ENCODE data around the gene PTPN2.
"Not testable (repeated sequence)": the region's sequence is repeated elsewhere in the genome, so short reads cannot be mapped to it uniquely, and the experiment has no call there.

Gene PTPN2

DNA sequence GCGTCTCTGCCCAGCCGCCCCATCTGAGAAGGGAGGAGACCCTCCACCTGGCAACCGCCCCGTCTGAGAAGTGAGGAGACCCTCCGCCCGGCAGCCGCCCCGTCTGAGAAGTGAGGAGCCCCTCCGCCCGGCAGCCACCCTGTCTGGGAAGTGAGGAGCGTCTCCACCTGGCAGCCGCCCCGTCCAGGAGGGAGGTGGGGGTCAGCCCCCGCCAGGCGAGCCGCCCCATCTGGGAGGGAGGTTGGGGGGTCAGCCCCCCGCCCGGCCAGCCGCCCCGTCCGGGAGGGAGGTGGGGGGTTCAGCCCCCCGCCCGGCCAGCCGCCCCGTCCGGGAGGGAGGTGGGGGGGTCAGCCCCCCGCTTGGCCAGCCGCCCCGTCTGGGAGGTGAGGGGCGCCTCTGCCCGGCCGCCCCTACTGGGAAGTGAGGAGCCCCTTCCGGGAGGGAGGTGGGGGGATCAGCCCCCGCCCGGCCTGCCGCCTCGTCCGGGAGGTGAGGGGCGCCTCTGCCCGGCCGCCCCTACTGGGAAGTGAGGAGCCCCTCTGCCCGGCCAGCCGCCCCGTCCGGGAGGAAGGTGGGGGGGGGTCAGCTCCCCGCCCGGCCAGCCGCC lies 10.0 kb downstream of the PTPN2 start:
- H3K27ac ChIP-seq (ENCODE audit: extremely low read depth, low read depth, low read length); H3K36me3 ChIP-seq (ENCODE audit: control insufficient read depth in 2 of 2, insufficient read depth in 1 of 2, low read length in 2 of 2); H3K4me1 ChIP-seq (ENCODE audit: control insufficient read depth, insufficient read depth, low read length); POLR2A ChIA-PET; H3K9me3 ChIP-seq (ENCODE audit: control insufficient read depth, insufficient read depth, low read depth, low read length); H3K4me3 ChIP-seq (ENCODE audit: low read depth, low read length): not testable (repeated sequence)
- CTCF ChIA-PET, result interaction anchor here (0.6 kb wide), 1 partner anchor 71 kb away, joined by 3 read pairs; no protein-coding TSS in a partner anchor

DNA sequence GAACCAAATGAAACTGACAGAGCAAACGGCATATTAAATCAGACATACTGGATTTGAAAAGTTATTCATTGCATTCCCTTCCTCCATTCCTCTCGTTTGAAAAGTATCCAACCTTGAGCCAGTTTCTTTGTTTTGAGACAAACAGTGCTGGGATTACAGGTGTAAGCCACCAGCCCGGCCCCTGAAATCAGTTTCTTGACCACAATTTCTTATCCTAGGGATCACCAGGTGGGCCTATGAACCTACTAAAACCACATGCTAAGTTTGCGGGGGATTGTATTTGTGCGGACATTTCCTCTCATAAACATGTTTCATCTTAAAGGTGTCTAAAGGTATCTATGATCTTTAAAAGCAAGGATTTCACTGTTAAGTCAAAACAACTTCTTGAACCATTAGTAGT lies 11.6 kb downstream of the PTPN2 start:
- Histone ChIP-seq H3K27ac (ENCODE audit: extremely low read depth, low read depth, low read length) (no peak overlapping the region), H3K4me3 (ENCODE audit: low read depth, low read length) (no peak overlapping the region), H3K36me3 (ENCODE audit: control insufficient read depth in 2 of 2, insufficient read depth in 1 of 2, low read length in 2 of 2) (no peaks in the 10 kb centered on the region), H3K9me3 (ENCODE audit: control insufficient read depth, insufficient read depth, low read depth, low read length) (no peaks in the 10 kb centered on the region), H3K4me1 (ENCODE audit: control insufficient read depth, insufficient read depth, low read length) (peaks cover 4% of the 10 kb centered on the region)
- ChIA-PET POLR2A (interaction anchor here (2.1 kb wide), 1 partner anchor 12 kb away, joined by 6 read pairs; the partner anchor contains the start of gene PTPN2), CTCF (interaction anchor here (1.2 to 1.6 kb wide), 2 partner anchors 9 to 67 kb away, joined by 3 read pairs; no protein-coding TSS in a partner anchor)
- TF ChIP-seq SCRT1 (tag by site-specific recombination; IDR thresholded peaks at IDR 0.05; ENCODE audit: borderline replicate concordance) (no peak), ZNF292 (tag by site-specific recombination; IDR thresholded peaks at IDR 0.05; ENCODE audit: borderline replicate concordance, low read depth) (no peak), ZNF76 (tag by site-specific recombination; IDR thresholded peaks at IDR 0.05; ENCODE audit: borderline replicate concordance, low read depth) (no peak)

DNA sequence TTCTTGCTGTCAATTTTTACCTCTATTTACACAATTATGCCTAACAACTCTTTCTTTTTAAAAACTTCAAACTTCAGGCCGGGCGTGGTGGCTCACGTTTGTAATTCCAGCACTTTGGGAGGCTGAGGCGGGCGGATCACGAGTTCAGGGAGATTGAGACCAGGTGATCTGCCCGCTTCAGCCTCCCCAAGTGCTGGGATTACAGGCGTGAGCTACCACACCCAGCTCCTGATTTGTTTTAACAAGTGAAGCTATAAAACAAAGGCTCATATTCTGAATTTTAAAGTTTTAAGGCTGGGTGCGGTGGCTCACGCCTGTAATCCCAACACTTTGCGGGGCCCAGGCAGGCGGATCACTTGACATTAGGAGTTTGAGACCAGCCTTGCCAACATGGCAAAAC lies 15.5 kb downstream of the PTPN2 start:
- no peak for TF ChIP-seq ZNF175 (tag by site-specific recombination; IDR thresholded peaks at IDR 0.05)
- peak; percentile 92 for TF ChIP-seq KLF1 (tag by site-specific recombination; IDR thresholded peaks at IDR 0.05)
- POLR2A ChIA-PET, result interaction anchor here (2.0 kb wide), 1 partner anchor 15 kb away, joined by 13 read pairs; the partner anchor contains the start of gene PTPN2
- H3K27ac ChIP-seq (ENCODE audit: extremely low read depth, low read depth, low read length), result no peak overlapping the region
- no peaks in the 10 kb centered on the region for H3K36me3 ChIP-seq (ENCODE audit: control insufficient read depth in 2 of 2, insufficient read depth in 1 of 2, low read length in 2 of 2)
- no peaks in the 10 kb centered on the region for H3K9me3 ChIP-seq (ENCODE audit: control insufficient read depth, insufficient read depth, low read depth, low read length)
- H3K4me3 ChIP-seq (ENCODE audit: low read depth, low read length), result no peak overlapping the region
- CTCF ChIA-PET, result interaction anchor here (0.7 kb wide), 1 partner anchor 52 kb away, joined by 3 read pairs; no protein-coding TSS in a partner anchor
- H3K4me1 ChIP-seq (ENCODE audit: control insufficient read depth, insufficient read depth, low read length), result no peaks in the 10 kb centered on the region; the same call in 1 of the 2 replicates

DNA sequence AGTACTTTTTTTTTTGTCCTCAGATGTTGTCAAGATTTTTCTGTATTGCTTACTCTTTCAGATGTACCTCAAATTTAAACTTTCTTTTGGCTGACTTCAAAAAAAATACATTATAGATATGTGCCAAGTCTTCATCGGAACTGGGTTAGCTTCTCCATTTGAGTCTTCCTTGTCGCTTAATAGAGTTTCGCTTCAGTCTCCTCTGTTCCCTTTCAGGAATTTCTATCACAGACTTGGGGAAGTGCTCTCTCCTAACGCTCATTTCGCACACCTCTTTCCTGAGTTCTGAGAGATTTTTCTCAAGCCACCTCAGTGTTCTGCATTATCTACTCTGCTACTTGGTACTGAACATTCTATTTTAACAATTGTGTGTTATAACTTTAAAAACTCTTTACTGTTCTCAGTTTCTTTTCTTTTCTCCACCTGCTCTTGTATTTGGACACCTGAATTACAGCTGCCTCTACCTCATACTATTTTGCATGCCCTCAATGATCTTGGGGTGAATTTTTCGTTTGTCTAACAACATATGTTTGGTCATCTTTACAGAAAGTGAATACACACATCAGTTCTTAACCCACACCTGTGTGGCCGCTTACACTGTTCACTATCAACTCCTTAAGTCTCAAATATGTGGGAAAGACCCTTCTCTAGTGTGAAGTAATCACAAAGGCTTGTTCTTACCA lies 16.5 kb downstream of the PTPN2 start:
- TF ChIP-seq ZFHX2 (tag by site-specific recombination; conservative IDR thresholded peaks at IDR 0.05) (no peak), ZNF19 (tag by site-specific recombination; IDR thresholded peaks at IDR 0.05; ENCODE audit: low read depth) (no peak), SP2 (tag by site-specific recombination; IDR thresholded peaks at IDR 0.05) (no peak), SCRT1 (tag by site-specific recombination; IDR thresholded peaks at IDR 0.05; ENCODE audit: borderline replicate concordance) (no peak), ZNF302 (tag by site-specific recombination; IDR thresholded peaks at IDR 0.05; ENCODE audit: low read depth) (no peak), ZNF114 (tag by site-specific recombination; IDR thresholded peaks at IDR 0.05) (no peak)
- TF ChIP-seq, protein P1, sequence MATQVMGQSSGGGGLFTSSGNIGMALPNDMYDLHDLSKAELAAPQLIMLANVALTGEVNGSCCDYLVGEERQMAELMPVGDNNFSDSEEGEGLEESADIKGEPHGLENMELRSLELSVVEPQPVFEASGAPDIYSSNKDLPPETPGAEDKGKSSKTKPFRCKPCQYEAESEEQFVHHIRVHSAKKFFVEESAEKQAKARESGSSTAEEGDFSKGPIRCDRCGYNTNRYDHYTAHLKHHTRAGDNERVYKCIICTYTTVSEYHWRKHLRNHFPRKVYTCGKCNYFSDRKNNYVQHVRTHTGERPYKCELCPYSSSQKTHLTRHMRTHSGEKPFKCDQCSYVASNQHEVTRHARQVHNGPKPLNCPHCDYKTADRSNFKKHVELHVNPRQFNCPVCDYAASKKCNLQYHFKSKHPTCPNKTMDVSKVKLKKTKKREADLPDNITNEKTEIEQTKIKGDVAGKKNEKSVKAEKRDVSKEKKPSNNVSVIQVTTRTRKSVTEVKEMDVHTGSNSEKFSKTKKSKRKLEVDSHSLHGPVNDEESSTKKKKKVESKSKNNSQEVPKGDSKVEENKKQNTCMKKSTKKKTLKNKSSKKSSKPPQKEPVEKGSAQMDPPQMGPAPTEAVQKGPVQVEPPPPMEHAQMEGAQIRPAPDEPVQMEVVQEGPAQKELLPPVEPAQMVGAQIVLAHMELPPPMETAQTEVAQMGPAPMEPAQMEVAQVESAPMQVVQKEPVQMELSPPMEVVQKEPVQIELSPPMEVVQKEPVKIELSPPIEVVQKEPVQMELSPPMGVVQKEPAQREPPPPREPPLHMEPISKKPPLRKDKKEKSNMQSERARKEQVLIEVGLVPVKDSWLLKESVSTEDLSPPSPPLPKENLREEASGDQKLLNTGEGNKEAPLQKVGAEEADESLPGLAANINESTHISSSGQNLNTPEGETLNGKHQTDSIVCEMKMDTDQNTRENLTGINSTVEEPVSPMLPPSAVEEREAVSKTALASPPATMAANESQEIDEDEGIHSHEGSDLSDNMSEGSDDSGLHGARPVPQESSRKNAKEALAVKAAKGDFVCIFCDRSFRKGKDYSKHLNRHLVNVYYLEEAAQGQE (tag by site-specific recombination; IDR thresholded peaks at IDR 0.05), result no peak
- TF ChIP-seq, protein P2, sequence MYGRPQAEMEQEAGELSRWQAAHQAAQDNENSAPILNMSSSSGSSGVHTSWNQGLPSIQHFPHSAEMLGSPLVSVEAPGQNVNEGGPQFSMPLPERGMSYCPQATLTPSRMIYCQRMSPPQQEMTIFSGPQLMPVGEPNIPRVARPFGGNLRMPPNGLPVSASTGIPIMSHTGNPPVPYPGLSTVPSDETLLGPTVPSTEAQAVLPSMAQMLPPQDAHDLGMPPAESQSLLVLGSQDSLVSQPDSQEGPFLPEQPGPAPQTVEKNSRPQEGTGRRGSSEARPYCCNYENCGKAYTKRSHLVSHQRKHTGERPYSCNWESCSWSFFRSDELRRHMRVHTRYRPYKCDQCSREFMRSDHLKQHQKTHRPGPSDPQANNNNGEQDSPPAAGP (tag by site-specific recombination; IDR thresholded peaks at IDR 0.05), result no peak
- peaks cover 6% of the 10 kb centered on the region for H3K4me1 ChIP-seq (ENCODE audit: control insufficient read depth, insufficient read depth, low read length)

More for the DNA sequence above, 16.5 kb downstream of the PTPN2 start:
- Histone ChIP-seq H3K27ac (ENCODE audit: extremely low read depth, low read depth, low read length) (no peak overlapping the region), H3K4me3 (ENCODE audit: low read depth, low read length) (no peak overlapping the region), H3K9me3 (ENCODE audit: control insufficient read depth, insufficient read depth, low read depth, low read length) (no peaks in the 10 kb centered on the region), H3K36me3 (ENCODE audit: control insufficient read depth in 2 of 2, insufficient read depth in 1 of 2, low read length in 2 of 2) (no peaks in the 10 kb centered on the region)
- ChIA-PET POLR2A (interaction anchor here (1.4 kb wide), 1 partner anchor 16 kb away, joined by 4 read pairs; the partner anchor contains the start of gene PTPN2), CTCF (interaction anchor here (0.7 kb wide), 1 partner anchor 295 kb away, joined by 3 read pairs; no protein-coding TSS in a partner anchor)
